Thyroid gland (tissue), 4 donors: ENCODE measurements around the gene CHST14. TPM values are rescaled to one million over a fixed set of nuclear protein-coding genes. Genes with fewer than 3 reads are reported as not detected.

Source experiments
- DNase-seq, 2 donors: peaks; one replicate each; pipeline ENCODE4 v3.0.0-alpha.2; 2019
- H3K27ac ChIP-seq, 3 donors: fragments of 200-600 bp; sonication (generic); 1 replicate in 2 of 3; 2 replicates in 1 of 3; pipeline ENCODE4 v1.5.1; 2016 to 2019; ENCODE audit warnings: mild to moderate bottlenecking in 1 of 3, moderate library complexity in 1 of 3
- H3K27me3 ChIP-seq: fragments of 200-600 bp; sonication (generic); one replicate; pipeline ENCODE4 v1.5.1; 2019
- H3K36me3 ChIP-seq, 2 donors: fragments of 200-600 bp; sonication (generic); one replicate each; pipeline ENCODE4 v1.5.1; 2016 to 2019
- H3K4me1 ChIP-seq, 2 donors: fragments of 200-600 bp; sonication (generic); one replicate each; pipeline ENCODE4 v1.5.1; 2017 to 2019
- H3K4me3 ChIP-seq, 3 donors: fragments of 200-600 bp; sonication (generic); replicated peaks in 1 of 3; 1 replicate in 2 of 3; 2 replicates in 1 of 3; pipeline ENCODE4 v1.5.1; 2016; ENCODE audit warnings: mild to moderate bottlenecking in 1 of 3
- H3K9me3 ChIP-seq: fragments of 200-600 bp; sonication (generic); one replicate; pipeline ENCODE4 v1.5.1; 2017
- POLR2A ChIP-seq, 2 donors: fragments of 450-650 bp; IDR thresholded peaks; one replicate each; pipeline ENCODE4 v1.6.1; 2017; ENCODE audit warnings: antibody characterized with exemption in 2 of 2, mild to moderate bottlenecking in 2 of 2, moderate library complexity in 1 of 2
- WGBS, 2 donors: methylation state at CpG; one replicate each; pipeline ENCODE4 v1.1.5; 2017; 5-methylcytosine and 5-hydroxymethylcytosine counted together
- intact Hi-C: fragments of 100-400 bp; cut with DNase I; formaldehyde crosslinking; loops from one replicate; pipeline ENCODE4 v1.15.1; 2023
- total RNA-seq, 4 donors: library from RNA; depleted of rRNA; stranded (reverse); fragments of >200 nt; gene quantifications; one replicate each; pipeline ENCODE4 v1.2.3, GENCODE V29; 2016
- TF ChIP-seq, protein P1 (sequence below), 6 experiments: fragments of 200-600 bp in 3 of 6; fragments of 450-650 bp in 3 of 6; sonication (generic) in 3 of 6; IDR thresholded peaks; one replicate each; pipeline ENCODE4 v1.5.1; 2016 to 2019; ENCODE audit warnings: antibody characterized with exemption in 6 of 6, mild to moderate bottlenecking in 2 of 6, inconsistent platforms in 1 of 6, moderate library complexity in 1 of 6

CHST14 gene
- total RNA-seq, 4 donors from 2014 or later, result 15.7 to 22.6 (median 20.1) TPM

DNA sequence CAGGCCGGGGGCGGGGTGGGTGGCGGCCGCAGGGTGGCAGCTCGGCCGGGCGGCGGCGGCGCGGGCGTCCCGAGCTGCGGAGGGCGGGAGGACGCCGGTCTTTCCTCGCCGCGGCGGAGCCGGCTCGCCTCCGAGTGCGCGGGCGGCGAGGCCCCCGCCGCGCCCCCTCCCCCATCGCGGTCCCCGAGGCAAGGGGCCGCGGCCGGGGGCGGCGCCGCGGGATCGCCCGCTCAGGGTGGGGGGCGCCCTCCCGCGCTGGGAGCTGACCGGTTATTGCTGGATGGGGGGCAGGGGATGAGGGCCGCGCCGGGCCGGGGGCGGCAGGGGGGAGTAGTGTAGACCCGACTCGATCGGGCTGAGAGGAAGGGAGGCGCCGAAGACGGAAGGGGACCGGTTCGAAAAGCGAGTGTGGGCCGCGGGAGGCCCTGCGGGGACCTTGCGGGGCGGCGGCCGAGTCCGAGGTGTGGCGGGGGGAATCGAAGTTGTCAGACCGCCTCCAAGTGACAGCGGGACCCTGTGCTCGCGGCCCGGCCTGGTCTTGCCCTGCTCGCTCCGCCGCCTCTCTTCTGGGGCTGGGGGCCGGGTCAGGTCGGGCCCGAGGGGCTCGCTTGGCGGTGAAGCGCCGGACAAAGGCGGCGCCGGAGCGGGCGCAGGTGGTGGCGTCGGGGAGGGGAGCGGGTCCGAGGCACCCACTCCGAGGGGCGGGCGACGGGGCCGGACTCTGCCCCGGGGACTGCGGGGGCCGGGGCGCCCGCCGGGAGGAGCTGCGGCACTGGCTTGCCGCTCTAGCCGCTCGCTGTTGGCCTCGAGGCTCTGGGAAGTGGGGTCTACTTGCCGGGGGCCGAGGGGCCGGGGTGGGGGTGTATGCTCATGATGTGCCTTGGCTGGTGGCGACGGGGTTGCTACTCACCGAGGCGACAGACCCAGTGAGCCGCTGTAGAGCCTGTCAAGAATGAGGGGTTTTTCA lies 28.9 kb upstream of the CHST14 start:
- 0% methylated on average over 5 to 33 of the region's 119 CpGs for WGBS, 2 donors
- no peaks in the 10 kb centered on the region for H3K9me3 ChIP-seq
- H3K27ac ChIP-seq, result peak overlapping the region in 2 of 3 donors; percentile 66 to 75
- TF ChIP-seq, protein P1, sequence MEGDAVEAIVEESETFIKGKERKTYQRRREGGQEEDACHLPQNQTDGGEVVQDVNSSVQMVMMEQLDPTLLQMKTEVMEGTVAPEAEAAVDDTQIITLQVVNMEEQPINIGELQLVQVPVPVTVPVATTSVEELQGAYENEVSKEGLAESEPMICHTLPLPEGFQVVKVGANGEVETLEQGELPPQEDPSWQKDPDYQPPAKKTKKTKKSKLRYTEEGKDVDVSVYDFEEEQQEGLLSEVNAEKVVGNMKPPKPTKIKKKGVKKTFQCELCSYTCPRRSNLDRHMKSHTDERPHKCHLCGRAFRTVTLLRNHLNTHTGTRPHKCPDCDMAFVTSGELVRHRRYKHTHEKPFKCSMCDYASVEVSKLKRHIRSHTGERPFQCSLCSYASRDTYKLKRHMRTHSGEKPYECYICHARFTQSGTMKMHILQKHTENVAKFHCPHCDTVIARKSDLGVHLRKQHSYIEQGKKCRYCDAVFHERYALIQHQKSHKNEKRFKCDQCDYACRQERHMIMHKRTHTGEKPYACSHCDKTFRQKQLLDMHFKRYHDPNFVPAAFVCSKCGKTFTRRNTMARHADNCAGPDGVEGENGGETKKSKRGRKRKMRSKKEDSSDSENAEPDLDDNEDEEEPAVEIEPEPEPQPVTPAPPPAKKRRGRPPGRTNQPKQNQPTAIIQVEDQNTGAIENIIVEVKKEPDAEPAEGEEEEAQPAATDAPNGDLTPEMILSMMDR (IDR thresholded peaks at IDR 0.05), result peak in 2 of 6 experiments; percentile 22 to 32
- no peak for TF ChIP-seq POLR2A (IDR thresholded peaks at IDR 0.05)
- intact Hi-C loops, result loop anchor here (5.0 to 10.0 kb wide), 2 partner anchors 63 to 125 kb away; partner anchors contain the start of genes CCDC32 and RPUSD2
- H3K4me1 ChIP-seq, result peaks cover 32 to 48% of the 10 kb centered on the region in 2 donors
- H3K4me3 ChIP-seq, result peak overlapping the region; percentile 56 to 90 (median 84)
- H3K27me3 ChIP-seq, result no peaks in the 10 kb centered on the region
- DNase-seq, result peak; percentile 25 to 33
- no peaks in the 10 kb centered on the region for H3K36me3 ChIP-seq

DNA sequence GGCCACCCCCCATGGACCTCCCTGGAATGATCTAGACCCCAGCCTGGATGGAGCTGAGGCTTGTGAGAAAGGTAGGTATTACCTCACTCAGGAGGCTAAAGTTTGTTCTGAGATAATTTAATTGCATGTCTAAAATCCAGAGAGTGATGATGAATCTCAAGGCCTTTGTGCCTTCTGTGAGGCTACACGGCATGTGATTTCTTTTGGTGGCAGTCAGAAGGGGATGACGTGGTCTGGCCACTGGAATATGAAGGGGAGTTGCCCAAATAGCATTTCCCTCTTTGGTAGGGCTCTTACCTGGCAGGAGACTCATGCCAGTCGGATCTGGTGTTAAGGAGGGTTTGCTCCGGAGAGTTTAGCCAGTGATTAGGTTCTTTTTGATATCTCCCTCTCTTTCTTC lies 27.5 kb upstream of the CHST14 start:
- WGBS, 2 donors, result 76% methylated on average over 4 of the region's 4 CpGs
- DNase-seq, result no peak
- H3K36me3 ChIP-seq, result no peaks in the 10 kb centered on the region
- intact Hi-C loops, result loop anchor here (5.0 to 10.0 kb wide), 2 partner anchors 62 to 124 kb away; partner anchors contain the start of genes CCDC32 and RPUSD2
- no peak overlapping the region for H3K4me3 ChIP-seq
- no peaks in the 10 kb centered on the region for H3K9me3 ChIP-seq
- TF ChIP-seq POLR2A (IDR thresholded peaks at IDR 0.05), result no peak
- TF ChIP-seq, protein P1 (IDR thresholded peaks at IDR 0.05), result no peak
- peaks cover 32 to 42% of the 10 kb centered on the region in 2 donors for H3K4me1 ChIP-seq
- H3K27ac ChIP-seq, result no peak overlapping the region
- H3K27me3 ChIP-seq, result no peaks in the 10 kb centered on the region

DNA sequence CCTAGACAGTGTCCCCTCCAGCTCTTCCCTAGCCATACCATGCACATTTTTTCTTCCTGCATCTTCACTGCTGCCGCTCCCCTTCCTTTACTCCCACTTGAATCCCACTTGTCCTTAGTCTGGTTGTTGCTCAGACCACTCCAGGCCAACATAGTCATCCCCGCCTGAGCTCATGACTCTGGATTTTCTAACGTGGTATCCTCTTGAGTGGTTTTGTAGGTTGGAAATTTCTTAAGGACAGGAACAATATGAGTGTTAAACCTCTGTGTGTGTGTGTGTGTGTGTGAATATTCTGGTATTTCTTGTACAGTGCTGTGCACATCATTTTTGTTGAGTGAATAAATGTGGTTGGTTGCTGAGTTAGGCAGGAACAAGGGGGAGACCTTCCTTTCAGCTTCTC lies 26.9 kb upstream of the CHST14 start:
- no peak overlapping the region for H3K4me3 ChIP-seq
- no peaks in the 10 kb centered on the region for H3K36me3 ChIP-seq
- H3K27ac ChIP-seq, result no peak overlapping the region
- no peaks in the 10 kb centered on the region for H3K27me3 ChIP-seq
- no peaks in the 10 kb centered on the region for H3K9me3 ChIP-seq
- H3K4me1 ChIP-seq, result peaks cover 32 to 42% of the 10 kb centered on the region in 2 donors
- TF ChIP-seq POLR2A (IDR thresholded peaks at IDR 0.05), result no peak
- TF ChIP-seq, protein P1 (IDR thresholded peaks at IDR 0.05), result no peak
- intact Hi-C loops, result loop anchor here (5.0 to 10.0 kb wide), 2 partner anchors 61 to 123 kb away; partner anchors contain the start of genes CCDC32 and RPUSD2
- DNase-seq, result peak in 1 of 2 donors; percentile 26
- 60 to 61% methylated on average over 3 of the region's 3 CpGs for WGBS, 2 donors

DNA sequence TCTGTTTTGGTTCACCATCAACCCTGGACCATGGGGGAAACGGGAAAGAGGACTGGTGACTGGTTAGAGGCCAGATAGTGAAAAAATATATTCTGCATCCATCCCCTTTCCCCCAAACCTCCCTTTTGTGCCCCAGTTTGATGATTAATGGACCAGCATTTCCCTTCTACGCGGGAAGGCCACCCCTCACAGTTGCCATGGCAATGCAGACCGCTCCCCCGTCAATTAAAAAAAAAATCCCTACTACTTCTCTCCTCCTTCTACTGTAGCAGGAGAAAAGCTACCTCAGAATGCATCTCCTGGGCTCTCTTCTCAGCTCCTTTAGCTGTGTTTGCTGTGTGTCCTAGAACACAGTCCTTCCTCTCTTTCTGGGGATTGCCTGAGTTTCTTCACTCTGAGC lies 26.0 kb upstream of the CHST14 start:
- 86 to 89% methylated on average over 5 of the region's 5 CpGs for WGBS, 2 donors
- peaks cover 29 to 35% of the 10 kb centered on the region in 2 donors for H3K4me1 ChIP-seq
- intact Hi-C loops, result loop anchor here (5.0 to 10.0 kb wide), 2 partner anchors 60 to 123 kb away; partner anchors contain the start of genes CCDC32 and RPUSD2

More for the DNA sequence above, 26.0 kb upstream of the CHST14 start:
- Histone ChIP-seq H3K27ac (no peak overlapping the region), H3K4me3 (no peak overlapping the region), H3K27me3 (no peaks in the 10 kb centered on the region), H3K9me3 (no peaks in the 10 kb centered on the region), H3K36me3 (no peaks in the 10 kb centered on the region)
- DNase-seq, result no peak
- TF ChIP-seq POLR2A (IDR thresholded peaks at IDR 0.05), result no peak
- TF ChIP-seq, protein P1 (IDR thresholded peaks at IDR 0.05), result no peak
